Hematopoietic multipotent progenitor cell (in vitro differentiated cells): Measurements from ENCODE around the gene AARSD1. TPM values are rescaled to one million over a fixed set of nuclear protein-coding genes. Genes with fewer than 3 reads are reported as not detected.
A peak's percentile ranks its signal among the peaks of the same experiment; 100 is the strongest.
"Not testable (repeated sequence)": the region's sequence is repeated elsewhere in the genome, so short reads cannot be mapped to it uniquely, and the experiment has no call there.

Source experiments
- DNase-seq, 3 donors: peaks; one replicate each; pipeline ENCODE4 v3.0.0-alpha.2; 2011 to 2015; ENCODE audit warnings: low read depth in 2 of 3, low spot score in 2 of 3
- total RNA-seq: library from RNA; depleted of rRNA; stranded (reverse); fragments of >200 nt; gene quantifications from one replicate; pipeline ENCODE4 v1.2.3, GENCODE V29; 2012

The AARSD1 gene
- total RNA-seq, 1 donor = 15.9 TPM

DNA sequence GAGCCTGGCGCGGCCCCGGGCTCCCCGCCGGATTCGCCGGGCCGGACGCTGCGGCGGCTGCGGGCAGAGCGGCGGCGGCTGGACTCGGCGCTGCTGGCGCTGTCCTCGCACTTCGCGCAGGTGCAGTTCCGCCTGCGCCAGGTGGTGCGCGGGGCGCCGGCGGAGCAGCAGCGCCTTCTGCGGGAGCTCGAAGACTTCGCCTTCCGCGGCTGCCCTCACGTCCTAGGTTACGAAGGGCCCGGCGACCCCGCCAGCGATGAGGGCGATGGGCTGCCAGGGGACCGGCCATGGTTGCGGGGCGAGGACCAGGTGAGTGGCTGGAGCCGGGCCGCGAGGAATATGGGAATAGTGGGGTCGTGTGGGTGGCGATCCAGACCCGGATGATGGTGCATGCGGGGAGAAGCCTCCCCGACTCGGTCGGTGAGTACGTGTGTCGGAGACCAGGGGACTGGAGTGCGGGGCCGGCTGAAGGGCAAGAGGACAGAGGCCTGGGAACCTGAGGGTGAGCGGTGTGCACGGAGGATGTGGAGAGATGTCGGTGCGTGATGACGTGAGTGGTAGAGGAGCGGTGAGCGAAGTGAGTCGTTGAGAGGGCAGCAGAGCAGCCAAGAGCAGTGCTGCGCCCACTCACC, 16.6 kb upstream of the AARSD1 start:
- peak in 2 of 3 donors; percentile 54 to 68 for DNase-seq

DNA sequence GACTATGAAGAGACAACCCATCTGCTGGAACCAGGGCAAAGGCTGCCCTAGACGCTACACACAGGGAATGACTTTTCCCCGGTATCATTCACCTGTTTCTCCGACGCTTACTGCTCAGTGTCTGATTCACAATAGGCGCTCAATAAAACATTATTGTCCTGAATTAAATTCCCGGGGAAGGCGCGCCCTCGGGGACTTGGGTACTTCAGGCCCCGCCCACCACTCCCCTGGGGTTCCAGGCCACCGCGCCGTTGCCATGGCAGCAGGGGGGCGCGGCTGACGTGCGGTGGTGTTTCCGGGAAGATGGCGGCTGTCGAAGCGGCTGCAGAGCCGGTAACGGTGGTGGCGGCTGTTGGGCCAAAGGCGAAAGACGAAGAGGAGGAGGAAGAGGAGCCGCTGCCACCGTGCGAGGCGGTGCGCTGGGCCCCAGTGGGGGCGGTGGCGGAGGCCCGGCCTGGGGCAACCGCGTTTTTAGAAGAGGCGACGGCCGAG, 16.1 kb upstream of the AARSD1 start, which contains the start of gene RUNDC1:
Gene RUNDC1, plus strand, starts transcription at position 292 of the 492 bp plus-strand sequence. Its CDS starts 12 bp downstream, at position 304.
- DNase-seq = peak; percentile 79 to 91 (median 87)

DNA sequence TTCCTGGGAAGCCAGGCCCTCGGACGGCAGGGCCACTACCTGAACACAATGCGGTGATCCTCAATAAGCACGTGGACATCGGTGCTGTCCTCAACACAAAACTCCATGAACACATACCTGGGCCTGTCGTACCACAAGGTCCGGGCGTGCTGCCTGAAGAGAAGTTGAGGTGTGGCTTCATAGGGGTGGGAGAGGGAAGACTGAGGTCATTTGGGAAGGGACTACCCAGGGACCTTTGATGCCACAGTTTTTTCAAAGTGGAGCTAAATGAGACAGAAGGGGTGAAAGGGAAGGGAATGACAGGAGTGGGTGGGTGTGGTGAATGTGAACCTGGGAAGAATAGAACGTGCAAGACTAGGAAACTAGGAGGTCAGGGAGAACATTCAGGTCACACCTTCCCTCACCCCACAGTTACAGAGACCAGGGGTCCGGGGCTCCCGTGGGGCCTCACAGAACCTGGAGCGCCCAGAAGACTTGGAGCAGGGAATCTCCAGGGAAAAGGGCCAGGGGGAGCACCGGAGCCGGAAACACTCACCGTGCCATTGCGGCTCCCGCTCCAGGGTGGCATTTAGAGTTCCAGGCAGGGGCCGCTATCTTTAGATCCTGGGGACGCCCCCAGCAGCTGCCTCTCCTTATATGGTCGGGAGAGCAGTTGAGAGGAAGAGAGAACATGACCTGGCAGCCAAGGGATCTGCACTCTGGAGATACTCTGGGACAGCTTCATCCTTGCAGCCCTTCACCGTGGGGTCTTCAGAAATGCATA, 15.4 kb upstream of the AARSD1 start, which contains the start of gene PTGES3L:
Gene PTGES3L, minus strand, starts transcription at position 570 of the 763 bp plus-strand sequence. Its CDS starts 27 bp downstream, at position 543.
- DNase-seq = peak in 2 of 3 donors; percentile 35 to 66

DNA sequence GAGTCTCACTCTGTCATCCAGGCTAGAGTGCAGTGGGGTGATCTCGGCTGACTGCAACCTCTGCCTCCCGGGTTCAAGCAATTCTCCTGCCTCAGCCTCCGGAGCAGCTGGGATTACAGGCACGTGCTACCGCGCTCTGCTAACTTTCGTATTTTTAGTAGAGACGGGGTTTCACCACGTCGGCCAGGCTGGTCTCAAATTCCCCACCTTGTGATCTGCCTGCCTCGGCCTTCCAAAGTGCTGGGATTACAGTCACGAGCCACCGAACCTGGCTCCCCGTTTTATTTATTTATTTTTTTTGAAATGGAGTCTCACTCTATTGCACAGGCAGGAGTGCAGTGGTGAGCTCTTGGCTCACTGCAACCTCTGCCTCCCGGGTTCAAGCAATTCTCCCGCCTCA, 11.4 kb upstream of the AARSD1 start:
- DNase-seq = not testable (repeated sequence)

DNA sequence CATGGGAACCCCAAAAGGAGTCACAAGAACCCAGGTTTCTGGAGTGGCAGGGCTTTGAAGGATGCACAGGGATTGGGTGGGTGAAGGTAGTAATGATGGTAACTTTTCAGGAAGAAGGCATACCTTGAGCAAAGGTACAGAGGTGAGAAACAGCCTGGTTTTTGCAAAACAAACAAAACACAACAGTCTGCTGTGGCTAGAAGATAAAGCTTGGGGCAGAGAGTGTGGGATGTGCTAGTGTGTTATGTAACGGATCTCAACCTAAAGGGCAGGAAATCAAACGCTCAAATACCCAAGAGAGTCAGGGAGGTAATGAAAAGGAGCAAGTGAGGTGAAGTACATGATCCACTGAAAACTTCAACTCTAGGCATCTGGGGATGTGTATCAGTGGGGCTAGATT, 11.0 kb upstream of the AARSD1 start:
- DNase-seq = no peak

DNA sequence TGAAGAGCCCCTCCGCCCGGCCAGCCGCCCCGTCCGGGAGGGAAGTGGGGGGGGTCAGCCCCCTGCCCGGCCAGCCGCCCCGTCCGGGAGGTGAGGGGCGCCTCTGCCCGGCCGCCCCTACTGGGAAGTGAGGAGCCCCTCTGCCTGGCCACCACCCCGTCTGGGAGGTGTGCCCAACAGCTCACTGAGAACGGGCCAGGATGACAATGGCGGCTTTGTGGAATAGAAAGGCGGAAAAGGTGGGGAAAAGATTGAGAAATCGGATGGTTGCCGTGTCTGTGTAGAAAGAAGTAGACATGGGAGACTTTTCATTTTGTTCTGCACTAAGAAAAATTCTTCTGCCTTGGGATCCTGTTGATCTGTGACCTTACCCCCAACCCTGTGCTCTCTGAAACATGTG, 9.1 kb upstream of the AARSD1 start:
- DNase-seq = not testable (repeated sequence)

DNA sequence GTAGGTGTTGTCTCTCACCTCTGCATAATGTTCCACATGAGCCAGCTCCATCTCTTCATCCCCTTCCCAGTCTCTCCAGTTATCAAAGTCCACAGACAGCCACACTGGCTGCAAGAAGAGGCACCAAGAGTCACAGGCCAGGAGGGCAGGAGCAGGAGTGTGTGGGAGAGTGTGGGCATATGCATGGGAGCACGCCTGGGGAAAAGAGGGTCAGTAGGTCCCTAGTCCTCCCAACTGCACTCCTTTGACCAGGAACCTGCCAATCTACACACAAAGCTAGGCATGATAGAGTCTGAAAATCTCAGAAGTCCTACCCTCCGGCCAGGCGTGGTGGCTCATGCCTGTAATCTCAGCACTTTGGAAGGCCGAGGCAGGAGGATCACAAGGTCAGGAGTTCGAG, 7.3 kb upstream of the AARSD1 start:
- DNase-seq = no peak

DNA sequence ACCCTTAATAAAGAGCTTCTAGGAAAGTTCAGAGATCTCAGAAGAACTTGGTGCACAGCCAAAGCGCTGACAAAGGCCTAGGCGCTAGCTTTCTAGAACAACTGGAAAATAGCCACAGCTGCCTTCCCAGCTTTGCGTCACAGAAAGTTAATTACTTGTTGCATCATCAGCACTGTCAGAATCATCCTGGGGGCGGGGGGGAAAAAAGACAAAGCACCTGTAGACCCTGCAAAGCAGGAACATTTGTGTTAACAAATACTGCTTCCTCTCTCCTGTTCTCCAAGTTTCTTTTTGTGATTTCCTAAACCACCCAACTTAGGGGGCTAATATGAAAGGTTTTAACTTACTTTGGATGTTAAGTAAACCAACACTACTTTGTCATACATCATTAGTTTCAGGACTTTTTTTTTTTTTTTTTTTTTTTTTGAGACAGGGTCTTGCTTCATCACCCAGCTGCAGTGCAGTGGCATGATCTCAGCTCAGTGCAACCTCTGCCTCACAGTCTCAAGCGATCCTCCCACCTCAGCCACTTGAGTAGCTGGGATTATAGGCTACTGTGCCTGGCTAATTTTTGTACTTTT, 4.8 kb upstream of the AARSD1 start:
- DNase-seq = no peak

DNA sequence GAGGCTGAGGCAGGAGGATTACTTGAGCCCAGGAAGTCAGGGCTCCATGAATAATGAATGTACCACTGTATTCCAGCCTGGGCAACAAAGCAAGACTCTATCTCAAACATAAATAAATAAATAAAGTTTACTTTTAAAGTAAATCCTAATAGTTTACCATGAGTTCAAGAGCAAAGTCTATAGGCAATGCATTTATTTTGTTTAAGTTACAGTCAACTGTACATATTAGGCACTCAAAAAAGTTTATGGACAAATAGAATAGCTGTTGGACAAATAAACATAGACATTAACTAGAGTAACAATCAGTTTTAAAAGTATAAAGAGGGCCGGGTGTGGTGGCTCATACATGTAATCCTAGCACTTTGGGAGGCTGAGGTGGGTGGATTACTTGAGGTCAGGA, 3.7 kb upstream of the AARSD1 start:
- no peak for DNase-seq

DNA sequence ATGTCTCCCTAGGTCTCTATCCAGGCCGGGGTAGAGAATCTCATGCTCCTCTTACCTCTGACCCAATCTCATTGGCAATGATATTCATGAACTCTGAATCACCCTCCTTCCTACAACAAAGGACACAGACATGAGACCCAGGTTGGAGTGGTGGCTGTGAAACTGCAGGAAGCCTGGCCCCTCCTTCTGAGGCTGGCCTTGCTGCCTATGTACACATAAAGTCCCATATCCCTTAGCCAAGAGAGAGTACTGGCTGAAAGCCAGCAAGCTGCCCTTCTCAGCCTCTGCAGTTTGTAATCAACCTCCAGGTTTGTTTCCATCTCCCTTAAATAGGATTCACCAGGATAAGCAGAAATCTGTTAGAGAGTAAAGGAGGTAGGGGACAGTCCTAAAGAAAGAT, 10.6 kb downstream of the AARSD1 start:
- DNase-seq = no peak

DNA sequence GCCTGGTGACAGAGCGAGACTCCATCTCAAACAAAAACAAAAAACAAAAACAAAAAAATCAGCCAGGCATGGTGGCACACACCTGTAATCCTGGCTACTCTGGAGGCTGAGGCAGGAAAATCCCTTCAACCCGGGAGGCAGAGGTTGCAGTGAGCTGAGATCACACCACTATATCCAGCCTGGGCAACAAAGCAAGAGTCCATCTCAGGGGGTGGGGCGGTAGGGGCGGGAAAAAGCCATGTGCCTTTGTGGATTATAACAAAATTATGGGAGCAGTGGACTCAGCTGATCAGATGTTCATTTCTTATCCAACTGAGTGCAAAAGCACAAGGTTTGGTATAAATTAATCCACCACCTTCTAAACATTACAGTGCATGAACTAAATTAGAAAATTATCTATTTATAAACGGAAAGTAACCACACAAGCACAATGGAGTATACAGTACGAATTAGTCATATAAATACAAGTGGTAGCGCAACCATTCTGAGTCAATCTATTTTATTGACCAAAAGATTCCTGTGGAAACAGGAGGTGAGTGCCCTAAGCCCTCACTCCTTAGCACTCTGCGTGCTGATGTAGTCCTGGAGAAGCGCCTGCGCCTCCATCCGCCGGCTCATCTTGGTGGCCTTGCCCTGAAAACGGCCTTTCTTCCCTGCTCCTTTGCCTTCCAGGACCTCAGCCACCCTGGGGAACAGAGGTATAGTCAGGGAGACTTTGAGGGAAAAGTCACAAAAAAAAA, 14.0 kb downstream of the AARSD1 start:
- DNase-seq = no peak

DNA sequence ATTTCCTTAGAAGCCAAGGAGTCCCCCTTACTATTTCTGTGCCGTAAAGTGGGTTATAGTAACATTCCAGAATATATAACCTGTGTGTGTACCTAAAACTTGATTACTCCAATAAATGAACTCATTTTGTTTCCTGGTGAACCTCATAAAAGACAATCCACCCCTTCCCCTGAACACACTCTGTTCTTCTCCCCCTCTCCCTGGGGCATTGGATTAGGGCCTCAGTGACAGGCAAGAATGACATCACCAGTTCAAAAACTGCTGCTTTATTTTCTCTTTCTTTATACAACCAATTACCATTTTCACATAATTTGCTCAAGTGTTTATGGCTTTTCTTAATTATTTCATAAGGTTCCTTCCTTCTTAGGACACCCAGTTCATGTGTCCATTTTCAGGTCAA, 17.4 kb downstream of the AARSD1 start:
- DNase-seq = no peak

DNA sequence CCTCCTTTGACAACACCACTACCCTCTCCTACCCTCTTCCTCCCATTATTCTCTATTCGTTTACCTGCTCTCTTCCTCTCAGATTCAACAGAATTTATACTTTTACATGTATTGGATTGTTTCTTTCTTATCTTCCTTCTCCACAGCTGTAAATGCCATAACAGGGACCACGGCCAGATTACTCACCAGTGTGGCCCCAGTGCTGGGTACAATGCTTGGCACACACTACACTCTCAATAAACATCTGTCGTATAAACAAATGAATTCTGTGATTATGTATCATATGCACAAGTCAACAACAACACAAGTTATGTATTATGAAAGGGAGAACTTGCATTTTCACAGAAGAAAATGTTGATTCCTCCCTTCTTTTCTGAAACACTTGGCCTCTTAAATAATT, 20.0 kb downstream of the AARSD1 start:
- DNase-seq = no peak

DNA sequence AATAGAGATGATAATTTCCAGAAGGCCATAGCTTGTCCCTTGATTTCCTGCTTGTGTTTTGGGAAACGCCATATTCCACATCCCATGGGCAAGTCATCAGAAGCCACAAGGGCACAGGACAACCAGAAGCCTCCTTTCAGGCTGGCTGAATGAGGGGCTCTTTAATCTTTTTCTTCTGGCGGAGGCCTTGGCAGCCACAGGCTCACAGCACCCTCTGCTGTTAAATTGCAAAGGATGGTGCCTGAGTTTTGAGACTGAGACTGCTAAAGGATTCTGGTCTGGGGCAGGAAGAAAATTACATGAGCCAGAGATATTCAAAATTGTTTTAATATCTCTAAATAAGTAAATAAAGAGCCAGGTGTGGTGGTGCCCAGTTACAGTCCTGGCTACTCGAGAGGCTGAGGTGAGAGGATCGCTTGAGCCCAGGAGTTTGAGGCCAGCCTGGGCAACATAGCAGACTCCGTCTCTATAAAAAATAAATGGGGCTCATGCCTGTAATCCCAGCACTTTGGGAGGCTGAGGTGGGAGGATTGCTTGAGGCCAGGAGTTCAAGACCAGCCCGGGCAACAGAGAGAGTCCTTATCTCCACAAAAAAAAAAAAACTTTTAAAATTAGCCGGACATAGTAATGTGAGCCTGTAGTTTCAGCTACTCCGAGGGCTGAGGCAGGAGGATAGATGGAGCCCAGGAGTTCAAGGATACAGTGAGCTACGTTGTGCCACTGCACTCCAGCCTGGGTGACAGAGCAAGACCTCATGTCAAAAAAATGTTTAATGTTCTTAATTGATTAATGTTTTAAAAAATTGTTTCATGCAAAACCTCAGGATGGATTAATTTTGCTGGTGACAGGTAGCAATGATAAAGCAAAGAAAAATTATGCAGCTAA, 26.3 kb downstream of the AARSD1 start:
- DNase-seq = peak in 2 of 3 donors; percentile 60 to 83

DNA sequence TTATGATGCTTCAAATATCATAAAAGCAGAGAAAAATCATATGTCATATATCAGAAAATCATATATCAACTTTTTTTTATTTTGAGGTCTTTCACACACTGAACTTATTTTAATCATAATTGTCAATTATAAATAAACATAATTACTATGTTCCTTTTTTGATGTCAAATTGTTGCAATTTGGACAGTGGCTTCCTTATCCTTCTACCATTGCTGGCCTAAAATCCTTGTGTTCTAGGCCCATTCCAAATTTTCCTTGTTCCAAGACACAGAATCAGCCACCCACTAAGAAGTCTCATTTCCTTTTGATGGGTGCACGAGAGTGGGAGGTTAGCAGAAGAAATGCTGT, 34.8 kb downstream of the AARSD1 start:
- no peak for DNase-seq

DNA sequence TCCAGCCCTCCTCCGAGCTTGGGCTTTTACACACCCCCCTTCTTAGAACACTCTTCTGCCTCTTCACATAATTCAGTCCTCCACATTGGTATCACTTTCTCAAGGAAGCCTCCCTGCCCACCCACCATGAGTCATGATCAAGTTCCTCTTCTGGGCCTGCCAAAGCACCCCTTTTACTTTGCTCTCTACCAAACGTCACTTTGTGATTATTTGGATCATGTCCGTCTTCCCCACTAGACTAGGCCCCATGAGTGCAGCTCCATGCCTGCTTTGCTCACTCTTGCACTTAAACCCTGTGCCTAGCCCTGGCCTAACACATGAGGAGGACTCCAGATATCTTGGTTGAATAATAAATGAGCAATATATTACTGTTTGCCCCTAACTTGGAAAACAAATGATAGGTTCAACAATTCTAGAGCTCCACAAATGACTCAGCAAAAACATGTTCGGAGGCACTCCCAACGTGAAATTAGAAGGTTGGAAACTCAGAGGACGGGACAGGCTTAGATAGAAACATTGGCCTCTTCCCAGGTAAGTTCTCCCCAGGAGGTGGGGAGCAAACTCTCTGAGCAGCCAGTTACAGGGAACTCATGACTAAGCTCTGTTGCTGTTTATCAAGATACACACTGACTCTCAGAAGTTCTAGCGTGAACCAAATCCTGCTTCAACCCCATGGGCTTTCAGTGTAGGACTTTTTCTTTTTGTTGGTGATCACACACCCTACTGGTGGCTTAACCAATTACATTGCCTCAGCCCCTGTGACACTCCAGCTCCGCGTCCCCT, 35.3 kb downstream of the AARSD1 start:
- peak in 2 of 3 donors; percentile 91 to 96 for DNase-seq

DNA sequence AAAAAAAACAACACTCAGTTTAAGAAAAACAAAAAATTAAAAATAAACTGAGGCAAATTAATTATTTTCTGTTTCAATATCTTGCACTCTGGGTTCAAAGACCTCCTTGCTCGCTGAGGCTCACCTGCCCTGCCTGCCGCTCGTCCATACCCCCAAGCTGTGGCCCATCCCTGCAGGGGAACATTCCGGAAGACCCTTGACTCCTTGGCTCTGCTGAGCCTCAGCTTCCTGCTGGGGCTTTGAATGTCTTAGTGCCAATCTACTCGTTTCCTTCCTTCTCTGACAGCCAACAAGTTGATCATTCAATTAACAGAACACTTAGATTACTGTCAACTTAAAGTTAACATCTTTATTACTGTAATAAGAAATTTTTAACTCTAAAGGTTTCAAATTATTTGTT, 39.4 kb downstream of the AARSD1 start:
- peak in 1 of 3 donors; percentile 10 for DNase-seq

DNA sequence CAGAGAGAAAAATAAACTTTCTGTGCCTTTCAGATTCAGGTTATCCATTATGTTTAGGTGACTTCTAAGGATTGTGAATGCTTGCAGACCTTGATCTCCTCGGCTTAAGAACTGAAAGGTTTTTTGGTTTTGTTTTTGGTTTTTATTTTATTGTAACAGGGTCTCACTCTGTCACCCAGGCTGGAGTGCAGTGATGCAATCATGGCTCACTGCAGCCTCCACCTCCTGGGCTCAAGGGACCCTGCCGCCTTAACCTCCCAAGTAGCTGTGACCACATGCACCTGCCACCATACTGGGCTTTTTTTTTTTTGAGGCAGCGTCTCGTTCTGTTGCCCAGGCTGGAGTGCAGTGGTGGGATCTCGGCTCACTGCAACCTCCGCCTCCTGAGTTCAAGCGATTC, 40.8 kb downstream of the AARSD1 start:
- DNase-seq = not testable (repeated sequence)

DNA sequence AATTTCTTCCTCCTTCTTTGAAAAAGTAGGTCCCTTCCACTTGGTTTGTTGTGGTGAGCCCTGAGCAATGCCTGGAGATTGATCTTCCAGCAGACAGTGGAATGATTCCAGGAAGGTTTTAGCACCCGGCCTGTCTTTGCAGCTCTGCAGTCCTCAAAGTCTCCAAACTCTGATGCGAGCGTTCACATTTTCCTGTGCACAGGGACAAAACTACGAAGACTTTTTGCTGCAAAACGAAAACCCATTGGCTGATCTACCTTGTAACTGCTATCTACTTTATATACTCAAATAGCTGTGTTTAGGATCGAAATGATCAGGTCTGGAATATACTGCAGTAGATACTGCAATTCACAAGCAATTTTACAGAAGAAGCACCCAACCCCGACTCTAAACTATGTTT, 42.0 kb downstream of the AARSD1 start:
- DNase-seq = no peak
